ENCODE measurements around the gene CCL28.
"Not testable (repeated sequence)": the region's sequence is repeated elsewhere in the genome, so short reads cannot be mapped to it uniquely, and the experiment has no call there.

Gene CCL28, protein sequence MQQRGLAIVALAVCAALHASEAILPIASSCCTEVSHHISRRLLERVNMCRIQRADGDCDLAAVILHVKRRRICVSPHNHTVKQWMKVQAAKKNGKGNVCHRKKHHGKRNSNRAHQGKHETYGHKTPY

GRCh38 chr5:43412156-43412555, at the start of gene CCL28:
CCL28 (minus strand) TSS chr5:43412391; CDS start chr5:43412316, 75 bp downstream.
- in situ Hi-C loops (cut with MboI; ENCODE audit: low sequenced_read_pairs) = no loop called here

GRCh38 chr5:43461066-43461465, 48.9 kb upstream of the CCL28 start:
- in situ Hi-C loops (cut with MboI; ENCODE audit: low sequenced_read_pairs) = no loop called here

- in situ Hi-C loops (cut with MboI; ENCODE audit: low sequenced_read_pairs) = no loop called here
These were observed 44.4 kb upstream of the CCL28 start for GRCh38 chr5:43456556-43456955.

GRCh38 chr5:43441575-43441974, 29.4 kb upstream of the CCL28 start:
- in situ Hi-C loops (cut with MboI; ENCODE audit: low sequenced_read_pairs) = not testable (repeated sequence)

- in situ Hi-C loops (cut with MboI; ENCODE audit: low sequenced_read_pairs) = no loop called here
These were observed 25.0 kb upstream of the CCL28 start for GRCh38 chr5:43437062-43437660.

GRCh38 chr5:43433382-43433781, 21.2 kb upstream of the CCL28 start:
- in situ Hi-C loops (cut with MboI; ENCODE audit: low sequenced_read_pairs) = no loop called here

DNA sequence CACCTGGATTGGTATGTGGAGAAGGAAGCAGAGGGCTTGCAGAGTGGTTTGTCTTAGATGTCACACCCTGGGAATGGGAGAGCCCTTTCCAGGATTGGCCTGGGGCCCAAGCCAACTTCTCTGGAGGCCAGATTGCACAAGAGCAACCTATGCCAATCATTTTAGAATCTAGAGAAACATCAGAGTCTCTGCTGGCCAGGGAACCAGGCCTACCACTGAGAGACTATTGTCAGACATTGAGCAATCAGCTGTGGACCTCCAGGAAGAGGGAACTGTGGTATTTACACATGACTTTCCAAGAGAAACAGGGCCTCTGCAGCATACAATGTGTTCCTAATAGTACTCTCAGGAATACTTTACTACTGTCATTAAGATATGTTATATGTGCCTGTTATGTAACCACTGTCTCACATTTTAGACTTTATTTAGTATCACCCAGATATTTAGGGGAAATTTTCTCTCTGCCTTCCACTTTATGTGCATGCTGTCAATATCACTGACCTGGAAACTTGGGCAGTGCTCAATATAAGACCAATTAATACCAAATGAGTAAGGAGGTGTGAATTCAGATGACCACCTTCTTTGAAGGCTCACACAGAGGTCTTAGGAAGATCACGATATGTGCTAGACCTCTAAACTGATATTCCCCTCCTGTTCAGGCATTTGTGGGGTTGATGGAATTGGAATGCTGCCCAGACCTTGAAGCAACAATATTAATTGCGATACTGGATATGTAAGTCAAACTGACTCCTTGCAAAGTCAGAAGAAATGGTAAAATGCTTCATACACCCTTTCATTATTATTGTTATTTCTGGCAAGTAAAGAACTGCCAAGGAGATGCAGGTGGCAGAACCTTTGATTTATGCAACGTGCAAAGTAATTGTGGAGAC, 20.5 kb upstream of the CCL28 start:
- in situ Hi-C loops (cut with MboI; ENCODE audit: low sequenced_read_pairs) = no loop called here

GRCh38 chr5:43429706-43430105, 17.5 kb upstream of the CCL28 start:
- in situ Hi-C loops (cut with MboI; ENCODE audit: low sequenced_read_pairs) = no loop called here

GRCh38 chr5:43429016-43429415, 16.8 kb upstream of the CCL28 start:
- in situ Hi-C loops (cut with MboI; ENCODE audit: low sequenced_read_pairs) = no loop called here

GRCh38 chr5:43427306-43427705, 15.1 kb upstream of the CCL28 start:
- in situ Hi-C loops (cut with MboI; ENCODE audit: low sequenced_read_pairs) = no loop called here

DNA sequence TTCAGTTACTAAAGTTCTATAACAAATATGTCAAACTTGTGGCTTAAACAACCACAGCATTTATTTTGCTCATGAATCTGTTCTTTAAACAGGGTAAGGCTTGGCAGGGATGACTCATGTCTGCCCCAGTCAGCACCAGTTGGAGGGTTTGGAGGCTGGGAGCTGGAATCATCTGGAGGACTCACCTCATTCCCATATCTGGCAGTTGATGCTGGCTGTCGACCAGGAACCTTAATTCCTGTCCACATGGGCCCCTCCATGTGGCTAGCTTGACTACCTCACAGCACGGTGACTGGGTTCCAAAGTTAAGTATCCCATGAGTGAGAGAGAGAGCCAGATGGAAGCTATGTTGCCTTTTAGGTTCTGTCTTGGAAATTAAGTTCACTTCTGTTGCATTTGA, 13.8 kb upstream of the CCL28 start:
- in situ Hi-C loops (cut with MboI; ENCODE audit: low sequenced_read_pairs) = no loop called here

DNA sequence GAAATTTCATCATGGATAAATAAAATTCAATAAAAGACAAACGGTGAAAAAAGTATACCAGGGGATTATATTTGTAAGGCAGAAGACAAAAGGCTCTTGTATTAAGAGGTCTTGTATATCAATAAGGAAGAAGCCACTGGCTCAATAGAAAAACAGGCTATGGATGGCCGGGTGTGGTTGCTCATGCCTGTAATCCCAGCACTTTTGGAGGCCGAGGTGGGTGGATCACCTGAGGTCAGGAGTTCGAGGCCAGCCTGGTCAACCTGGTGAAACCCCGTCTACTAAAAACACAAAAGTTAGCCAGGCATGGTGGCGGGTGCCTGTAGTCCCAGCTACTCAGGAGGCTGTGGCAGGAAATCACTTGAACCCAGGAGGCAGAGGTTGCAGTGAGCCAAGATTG, 10.9 kb upstream of the CCL28 start:
- in situ Hi-C loops (cut with MboI; ENCODE audit: low sequenced_read_pairs) = not testable (repeated sequence)

- in situ Hi-C loops (cut with MboI; ENCODE audit: low sequenced_read_pairs) = no loop called here
These were observed 10.0 kb upstream of the CCL28 start for GRCh38 chr5:43422143-43422542.

GRCh38 chr5:43421450-43422133, 9.4 kb upstream of the CCL28 start:
- in situ Hi-C loops (cut with MboI; ENCODE audit: low sequenced_read_pairs) = no loop called here

DNA sequence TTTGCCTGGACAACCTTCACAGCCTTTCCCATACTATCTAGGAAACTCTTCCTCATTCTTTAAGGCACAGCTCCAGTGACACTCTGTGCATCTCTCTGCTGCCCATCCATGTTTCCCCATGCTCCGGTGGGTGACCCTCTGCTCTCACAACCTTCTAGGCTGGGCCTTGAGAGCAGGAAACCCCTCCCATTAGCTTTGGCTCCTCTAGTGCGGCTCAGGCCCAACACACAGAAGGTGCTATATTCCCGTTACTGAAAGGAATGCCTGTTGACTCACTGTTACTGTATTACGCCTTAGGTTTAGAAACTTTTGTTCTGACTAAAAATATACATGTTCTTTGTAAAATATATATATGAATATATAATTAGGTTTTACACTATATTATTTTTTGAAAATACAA, 8.1 kb upstream of the CCL28 start:
- in situ Hi-C loops (cut with MboI; ENCODE audit: low sequenced_read_pairs) = no loop called here

- in situ Hi-C loops (cut with MboI; ENCODE audit: low sequenced_read_pairs) = no loop called here
These were observed 6.4 kb upstream of the CCL28 start for GRCh38 chr5:43418561-43418960.

DNA sequence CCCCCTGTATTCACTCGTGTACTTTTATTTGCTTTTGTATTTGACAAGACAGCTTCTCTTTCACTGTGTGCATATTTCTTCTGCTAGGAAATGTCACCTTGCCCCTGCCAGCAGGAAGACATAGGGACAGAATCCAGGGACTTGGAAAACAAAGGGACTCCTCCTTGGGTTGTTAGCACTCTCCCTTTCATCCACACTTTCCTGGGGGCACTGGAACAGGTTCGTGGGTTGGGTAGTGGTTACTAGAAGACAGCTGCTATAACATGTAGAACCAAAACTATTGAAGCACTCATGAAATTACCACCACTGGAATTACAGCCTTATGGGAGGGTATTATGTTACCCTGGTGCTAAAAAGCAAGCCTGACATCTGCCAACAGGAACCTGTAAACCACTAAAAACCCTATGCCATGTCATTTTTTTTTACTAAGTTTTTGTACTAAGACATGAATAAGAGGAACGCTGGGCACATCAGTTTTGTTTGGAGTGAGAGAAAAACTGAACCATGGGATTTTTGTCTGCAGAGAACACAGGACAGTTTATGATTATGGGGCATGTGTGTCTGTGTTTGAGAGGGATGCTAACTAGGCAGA, 4.7 kb upstream of the CCL28 start:
- in situ Hi-C loops (cut with MboI; ENCODE audit: low sequenced_read_pairs) = no loop called here

GRCh38 chr5:43415935-43416802, 4.0 kb upstream of the CCL28 start:
- in situ Hi-C loops (cut with MboI; ENCODE audit: low sequenced_read_pairs) = no loop called here

- in situ Hi-C loops (cut with MboI; ENCODE audit: low sequenced_read_pairs) = no loop called here
These were observed 1.8 kb upstream of the CCL28 start for GRCh38 chr5:43413966-43414365.

DNA sequence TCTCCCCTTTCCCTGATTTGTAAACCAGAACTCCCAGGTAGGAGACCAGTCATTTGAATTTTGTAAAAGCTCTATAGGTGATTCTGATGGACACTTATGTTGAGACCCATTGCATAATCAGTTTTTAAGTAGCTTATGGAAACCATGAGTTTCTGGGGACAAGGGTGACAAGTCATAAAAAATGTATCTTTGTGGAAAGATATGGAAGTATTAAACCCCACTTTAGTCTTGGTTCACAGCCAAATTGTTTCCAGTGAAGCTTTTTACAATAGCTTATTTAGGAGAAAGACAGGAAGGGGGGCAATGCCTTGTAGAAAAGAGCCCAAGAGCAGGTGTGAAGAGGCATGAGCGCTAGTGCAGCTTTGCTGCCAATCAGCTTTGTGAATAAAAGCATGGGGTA, 453 bp upstream of the CCL28 start:
- in situ Hi-C loops (cut with MboI; ENCODE audit: low sequenced_read_pairs) = no loop called here
